ENCODE results near the gene HIVEP2. TPM values are rescaled to one million over a fixed set of nuclear protein-coding genes. Genes with fewer than 3 reads are reported as not detected.

HIVEP2 gene
- total RNA-seq, 1 experiment from 2014 or later: 8.2 TPM

- H3K36me3 ChIP-seq: no peaks in the 10 kb centered on the region
- H3K9me3 ChIP-seq (replicated peaks): no peaks in the 10 kb centered on the region
- no peaks in the 10 kb centered on the region for H3K4me1 ChIP-seq
- no peak overlapping the region for H3K27ac ChIP-seq
- H3K27me3 ChIP-seq: no peaks in the 10 kb centered on the region
- DNase-seq: no peak
- H3K4me3 ChIP-seq: no peak overlapping the region
Measured at GRCh38 chr6:142809947-142810346, 135.0 kb downstream of the HIVEP2 start.

GRCh38 chr6:142808405-142809061 lies 136.4 kb downstream of the HIVEP2 start:
- no peak for DNase-seq
- Histone ChIP-seq H3K36me3 (no peaks in the 10 kb centered on the region), H3K27me3 (no peaks in the 10 kb centered on the region), H3K4me3 (no peak overlapping the region), H3K27ac (no peak overlapping the region), H3K9me3 (replicated peaks) (no peaks in the 10 kb centered on the region), H3K4me1 (no peaks in the 10 kb centered on the region)

- Histone ChIP-seq H3K4me1 (no peaks in the 10 kb centered on the region), H3K9me3 (replicated peaks) (no peaks in the 10 kb centered on the region), H3K27ac (no peak overlapping the region), H3K27me3 (no peaks in the 10 kb centered on the region), H3K4me3 (no peak overlapping the region), H3K36me3 (no peaks in the 10 kb centered on the region)
- DNase-seq: no peak
Measured at GRCh38 chr6:142805042-142805441, 139.9 kb downstream of the HIVEP2 start.

GRCh38 chr6:142804490-142804889 lies 140.5 kb downstream of the HIVEP2 start:
- H3K4me1 ChIP-seq: no peaks in the 10 kb centered on the region
- no peak overlapping the region for H3K27ac ChIP-seq
- H3K4me3 ChIP-seq: no peak overlapping the region
- H3K9me3 ChIP-seq (replicated peaks): no peaks in the 10 kb centered on the region
- DNase-seq: no peak
- H3K27me3 ChIP-seq: no peaks in the 10 kb centered on the region
- H3K36me3 ChIP-seq: no peaks in the 10 kb centered on the region

- Histone ChIP-seq H3K36me3 (no peaks in the 10 kb centered on the region), H3K27ac (no peak overlapping the region), H3K4me1 (no peaks in the 10 kb centered on the region), H3K9me3 (replicated peaks) (no peaks in the 10 kb centered on the region), H3K4me3 (no peak overlapping the region), H3K27me3 (no peaks in the 10 kb centered on the region)
- DNase-seq: no peak
Measured at GRCh38 chr6:142803495-142804058, 141.4 kb downstream of the HIVEP2 start.

- no peaks in the 10 kb centered on the region for H3K4me1 ChIP-seq
- no peak for DNase-seq
- no peaks in the 10 kb centered on the region for H3K27me3 ChIP-seq
- H3K4me3 ChIP-seq: no peak overlapping the region
- no peaks in the 10 kb centered on the region for H3K36me3 ChIP-seq
- no peaks in the 10 kb centered on the region for H3K9me3 ChIP-seq (replicated peaks)
- H3K27ac ChIP-seq: no peak overlapping the region
Measured at GRCh38 chr6:142803032-142803431, 141.9 kb downstream of the HIVEP2 start.

- Histone ChIP-seq H3K36me3 (no peaks in the 10 kb centered on the region), H3K4me3 (no peak overlapping the region), H3K4me1 (no peaks in the 10 kb centered on the region), H3K27ac (no peak overlapping the region), H3K27me3 (no peaks in the 10 kb centered on the region), H3K9me3 (replicated peaks) (no peaks in the 10 kb centered on the region)
- peak; percentile 29 to 33 for DNase-seq
Measured at GRCh38 chr6:142802124-142802523, 142.9 kb downstream of the HIVEP2 start.

GRCh38 chr6:142800240-142800639 lies 144.7 kb downstream of the HIVEP2 start:
- Histone ChIP-seq H3K9me3 (replicated peaks) (no peaks in the 10 kb centered on the region), H3K4me1 (no peaks in the 10 kb centered on the region), H3K27me3 (no peaks in the 10 kb centered on the region), H3K36me3 (no peaks in the 10 kb centered on the region), H3K4me3 (no peak overlapping the region), H3K27ac (no peak overlapping the region)
- DNase-seq: no peak

- no peak overlapping the region for H3K4me3 ChIP-seq
- no peaks in the 10 kb centered on the region for H3K36me3 ChIP-seq
- no peak overlapping the region for H3K27ac ChIP-seq
- H3K4me1 ChIP-seq: no peaks in the 10 kb centered on the region
- no peaks in the 10 kb centered on the region for H3K27me3 ChIP-seq
- H3K9me3 ChIP-seq (replicated peaks): no peaks in the 10 kb centered on the region
- DNase-seq: no peak
Measured at GRCh38 chr6:142799639-142800038, 145.3 kb downstream of the HIVEP2 start.

GRCh38 chr6:142797159-142797558 lies 147.8 kb downstream of the HIVEP2 start:
- no peaks in the 10 kb centered on the region for H3K9me3 ChIP-seq (replicated peaks)
- H3K4me3 ChIP-seq: no peak overlapping the region
- no peak overlapping the region for H3K27ac ChIP-seq
- no peaks in the 10 kb centered on the region for H3K36me3 ChIP-seq
- no peak for DNase-seq
- H3K27me3 ChIP-seq: no peaks in the 10 kb centered on the region
- H3K4me1 ChIP-seq: no peaks in the 10 kb centered on the region

GRCh38 chr6:142796571-142796970 lies 148.4 kb downstream of the HIVEP2 start:
- Histone ChIP-seq H3K4me1 (no peaks in the 10 kb centered on the region), H3K27me3 (no peaks in the 10 kb centered on the region), H3K36me3 (no peaks in the 10 kb centered on the region), H3K9me3 (replicated peaks) (no peaks in the 10 kb centered on the region), H3K27ac (no peak overlapping the region), H3K4me3 (no peak overlapping the region)
- no peak for DNase-seq

- H3K9me3 ChIP-seq (replicated peaks): no peaks in the 10 kb centered on the region
- no peaks in the 10 kb centered on the region for H3K27me3 ChIP-seq
- H3K27ac ChIP-seq: no peak overlapping the region
- no peak overlapping the region for H3K4me3 ChIP-seq
- H3K36me3 ChIP-seq: no peaks in the 10 kb centered on the region
- no peaks in the 10 kb centered on the region for H3K4me1 ChIP-seq
- DNase-seq: no peak
Measured at GRCh38 chr6:142796024-142796423, 149.0 kb downstream of the HIVEP2 start.

- Histone ChIP-seq H3K9me3 (replicated peaks) (no peaks in the 10 kb centered on the region), H3K27ac (no peak overlapping the region), H3K27me3 (no peaks in the 10 kb centered on the region), H3K36me3 (no peaks in the 10 kb centered on the region), H3K4me1 (no peaks in the 10 kb centered on the region), H3K4me3 (no peak overlapping the region)
- DNase-seq: no peak
Measured at GRCh38 chr6:142794424-142794823, 150.6 kb downstream of the HIVEP2 start.

- H3K9me3 ChIP-seq (replicated peaks): no peaks in the 10 kb centered on the region
- no peak overlapping the region for H3K27ac ChIP-seq
- no peak for DNase-seq
- no peaks in the 10 kb centered on the region for H3K27me3 ChIP-seq
- no peaks in the 10 kb centered on the region for H3K36me3 ChIP-seq
- no peaks in the 10 kb centered on the region for H3K4me1 ChIP-seq
- no peak overlapping the region for H3K4me3 ChIP-seq
Measured at GRCh38 chr6:142790257-142790656, 154.7 kb downstream of the HIVEP2 start.

GRCh38 chr6:142787422-142787821 lies 157.6 kb downstream of the HIVEP2 start:
- DNase-seq: no peak
- Histone ChIP-seq H3K9me3 (replicated peaks) (no peaks in the 10 kb centered on the region), H3K4me3 (no peak overlapping the region), H3K4me1 (no peaks in the 10 kb centered on the region), H3K27me3 (no peaks in the 10 kb centered on the region), H3K36me3 (no peaks in the 10 kb centered on the region), H3K27ac (no peak overlapping the region)

GRCh38 chr6:142786476-142786875 lies 158.5 kb downstream of the HIVEP2 start:
- H3K4me1 ChIP-seq: no peaks in the 10 kb centered on the region
- DNase-seq: no peak
- H3K9me3 ChIP-seq (replicated peaks): no peaks in the 10 kb centered on the region
- no peaks in the 10 kb centered on the region for H3K27me3 ChIP-seq
- H3K4me3 ChIP-seq: no peak overlapping the region
- no peaks in the 10 kb centered on the region for H3K36me3 ChIP-seq
- no peak overlapping the region for H3K27ac ChIP-seq

Measured in SJCRH30 (cell line).